Liver (tissue), 9 donors: ENCODE results near the gene SAC3D1. TPM values are rescaled to one million over a fixed set of nuclear protein-coding genes. Genes with fewer than 3 reads are reported as not detected.

Experiments used
- DNase-seq: peaks from one replicate; pipeline ENCODE4 v3.0.0-alpha.2; 2017; ENCODE audit warnings: low spot score
- H3K27ac ChIP-seq, 2 donors: one replicate each; pipeline ENCODE4 v1.7.0; 2013; ENCODE audit warnings: inconsistent platforms in 2 of 2, low read length in 2 of 2, control low read depth in 1 of 2, low read depth in 1 of 2, mild to moderate bottlenecking in 1 of 2
- H3K27me3 ChIP-seq, 4 donors: one replicate each; pipeline versions ENCODE4 v1.6.1 to v1.7.0; 2013; ENCODE audit warnings: low read length in 3 of 4, inconsistent platforms in 1 of 4, mild to moderate bottlenecking in 1 of 4, moderate library complexity in 1 of 4; ENCODE audit not compliant: control insufficient read depth in 4 of 4, insufficient read depth in 4 of 4
- H3K36me3 ChIP-seq, 4 donors: one replicate each; pipeline versions ENCODE4 v1.6.1 to v1.7.0; 2013; ENCODE audit warnings: low read length in 3 of 4, mild to moderate bottlenecking in 3 of 4, low read depth in 1 of 4, moderate library complexity in 1 of 4; ENCODE audit not compliant: control insufficient read depth in 4 of 4, insufficient read depth in 3 of 4
- H3K4me1 ChIP-seq, 4 donors: one replicate each; pipeline versions ENCODE4 v1.6.1 to v1.7.0; 2013; ENCODE audit warnings: low read length in 3 of 4, mild to moderate bottlenecking in 3 of 4, moderate library complexity in 1 of 4; ENCODE audit not compliant: control insufficient read depth in 4 of 4, insufficient read depth in 4 of 4
- H3K4me3 ChIP-seq, 3 donors: one replicate each; pipeline versions ENCODE4 v1.6.1 to v1.7.0; 2013; ENCODE audit warnings: low read length in 3 of 3, control low read depth in 1 of 3, low read depth in 1 of 3, mild to moderate bottlenecking in 1 of 3
- H3K9ac ChIP-seq, 2 donors: one replicate each; pipeline ENCODE4 v1.7.0; 2013; ENCODE audit warnings: low read length in 2 of 2, mild to moderate bottlenecking in 2 of 2, moderate library complexity in 2 of 2, control low read depth in 1 of 2, low read depth in 1 of 2
- H3K9me3 ChIP-seq, 4 donors: one replicate each; pipeline versions ENCODE4 v1.6.1 to v1.7.0; 2013; ENCODE audit warnings: low read length in 3 of 4; ENCODE audit not compliant: control insufficient read depth in 4 of 4
- CTCF ChIP-seq: fragments of 150-350 bp; IDR thresholded peaks from 2 replicates; pipeline ENCODE4 v1.5.1; 2017; ENCODE audit warnings: improper control_type of control experiment, low read depth, low read length; ENCODE audit not compliant: missing input control
- EGR1 ChIP-seq, 2 donors: IDR thresholded peaks; 2 replicates each; pipeline ENCODE4 v1.6.1; 2016 to 2018; ENCODE audit warnings: antibody characterized with exemption in 2 of 2, low read depth in 2 of 2
- FOXA1 ChIP-seq: IDR thresholded peaks from 2 replicates; pipeline ENCODE4 v1.6.1; 2016; ENCODE audit warnings: antibody characterized with exemption
- FOXA2 ChIP-seq: IDR thresholded peaks from 2 replicates; pipeline ENCODE4 v1.6.1; 2016; ENCODE audit warnings: antibody characterized with exemption
- GABPA ChIP-seq, 2 donors: IDR thresholded peaks in 1 of 2; conservative IDR thresholded peaks in 1 of 2; 2 replicates each; pipeline ENCODE4 v1.6.1; 2016; ENCODE audit warnings: antibody characterized with exemption in 2 of 2, mild to moderate bottlenecking in 1 of 2, moderate library complexity in 1 of 2
- HNF4G ChIP-seq: IDR thresholded peaks from 2 replicates; pipeline ENCODE4 v1.6.1; 2016; ENCODE audit warnings: antibody characterized with exemption
- JUND ChIP-seq, 2 donors: IDR thresholded peaks; 2 replicates each; pipeline ENCODE4 v1.6.1; 2016; ENCODE audit warnings: antibody characterized with exemption in 2 of 2
- NR2F2 ChIP-seq: IDR thresholded peaks from 2 replicates; pipeline ENCODE4 v1.6.1; 2016; ENCODE audit warnings: antibody characterized with exemption
- RAD21 ChIP-seq, 2 donors: IDR thresholded peaks; 2 replicates each; pipeline ENCODE4 v1.6.1; 2016; ENCODE audit warnings: antibody characterized with exemption in 2 of 2, mild to moderate bottlenecking in 2 of 2
- RXRA ChIP-seq, 2 donors: IDR thresholded peaks; 2 replicates each; pipeline ENCODE4 v1.6.1; 2017 to 2018; ENCODE audit warnings: antibody characterized with exemption in 2 of 2, mild to moderate bottlenecking in 1 of 2
- SP1 ChIP-seq: IDR thresholded peaks from 2 replicates; pipeline ENCODE4 v1.6.1; 2018; ENCODE audit warnings: antibody characterized with exemption, mild to moderate bottlenecking
- YY1 ChIP-seq: IDR thresholded peaks from 2 replicates; pipeline ENCODE4 v1.6.1; 2016; ENCODE audit warnings: antibody characterized with exemption, mild to moderate bottlenecking
- WGBS: extraction: QIAGEN DNeasy Blood & Tissue Kit; methylation state at CpG from one replicate; pipeline ENCODE4 v1.1.7; 2013; 5-methylcytosine and 5-hydroxymethylcytosine counted together
- polyA plus RNA-seq, 2 donors: library from polyadenylated mRNA; stranded (reverse) in 1 of 2; unstranded in 1 of 2; fragments of 200-250 nt in 1 of 2; fragments of >200 nt in 1 of 2; fragmentation: Nextera tagmentation in 1 of 2; extraction: Ambion mirVana in 1 of 2; gene quantifications; one replicate each; pipeline versions ENCODE4 v1.2.1 to v1.2.3, GENCODE V29; 2013 to 2015
- total RNA-seq, 2 donors: library from RNA; depleted of rRNA; stranded (reverse); fragments of >200 nt; gene quantifications; one replicate each; pipeline ENCODE4 v1.2.3, GENCODE V29; 2014
- TF ChIP-seq, protein P1 (sequence below): IDR thresholded peaks from 2 replicates; pipeline ENCODE4 v1.6.1; 2016; ENCODE audit warnings: antibody characterized with exemption
- TF ChIP-seq, protein P2 (sequence below): IDR thresholded peaks from 2 replicates; pipeline ENCODE4 v1.6.1; 2016; ENCODE audit warnings: antibody characterized with exemption
- TF ChIP-seq, protein P3 (sequence below): IDR thresholded peaks from 2 replicates; pipeline ENCODE4 v1.6.1; 2016; ENCODE audit warnings: antibody characterized with exemption, mild to moderate bottlenecking
- donor health status: healthy.
- donor health status: healthy.
- donor health status: healthy.
- donor health status: healthy.
- donor health status: healthy.

SAC3D1 gene
- total and polyA plus RNA-seq, 4 donors, result 3.8 to 7.9 (median 6.8) TPM

- peaks cover 0 to 5% (median 2%) of the 10 kb centered on the region in 4 donors for H3K36me3 ChIP-seq
- WGBS, result 41% methylated on average over 56 of the region's 56 CpGs
- no peak overlapping the region for H3K9ac ChIP-seq
Measured at GRCh38 chr11:65047581-65048422, 6.8 kb downstream of the SAC3D1 start.

DNA sequence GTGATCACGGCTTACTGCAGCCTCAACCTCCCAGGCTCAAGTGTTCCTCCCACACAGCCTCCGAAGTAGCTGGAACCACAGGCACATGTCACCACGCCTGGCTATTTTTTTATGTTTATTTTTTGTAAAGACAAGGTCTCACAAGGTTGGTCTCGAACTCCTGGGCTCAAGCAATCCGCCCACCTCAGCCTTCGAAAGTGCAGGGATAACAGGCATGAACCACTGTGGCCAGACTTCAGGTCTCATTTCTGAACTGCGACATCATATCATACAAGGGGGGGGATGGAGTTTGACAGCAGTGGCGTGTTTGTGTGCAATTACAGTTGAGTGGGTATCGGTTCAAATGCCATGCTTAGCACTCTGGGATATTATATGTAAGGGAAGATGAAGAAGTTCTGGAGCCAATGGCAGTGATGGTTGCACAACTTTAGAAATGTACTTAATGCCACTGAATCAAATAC is 10.4 kb downstream of the SAC3D1 start:
- Histone ChIP-seq H3K4me3 (no peak overlapping the region), H3K27ac (no peak overlapping the region), H3K36me3 (no peaks in the 10 kb centered on the region), H3K9ac (no peak overlapping the region), H3K9me3 (no peaks in the 10 kb centered on the region), H3K4me1 (peaks cover 0 to 4% (median 1%) of the 10 kb centered on the region in 4 donors), H3K27me3 (no peaks in the 10 kb centered on the region)
- 88% methylated on average over 9 of the region's 9 CpGs for WGBS
- no peak for DNase-seq
- TF ChIP-seq GABPA (IDR thresholded peaks at IDR 0.05 in 1 of 2, conservative IDR thresholded peaks at IDR 0.05 in 1 of 2), result no peak
- no peak for TF ChIP-seq NR2F2
- TF ChIP-seq EGR1 (IDR thresholded peaks at IDR 0.05; ENCODE audit: low read depth in 2 of 2), result no peak
- TF ChIP-seq FOXA1, result no peak
- TF ChIP-seq RXRA (IDR thresholded peaks at IDR 0.05), result no peak
- TF ChIP-seq HNF4G, result no peak

More at GRCh38 chr11:65047581-65048422, 6.8 kb downstream of the SAC3D1 start:
- Histone ChIP-seq H3K4me1 (peaks cover 0 to 7% (median 1%) of the 10 kb centered on the region in 4 donors), H3K9me3 (no peaks in the 10 kb centered on the region), H3K27me3 (no peaks in the 10 kb centered on the region), H3K27ac (no peak overlapping the region), H3K4me3 (peak overlapping the region in 2 of 3 donors; percentile 13 to 16)
- DNase-seq, result no peak
- no peak for TF ChIP-seq RAD21 (IDR thresholded peaks at IDR 0.05)
- TF ChIP-seq GABPA (IDR thresholded peaks at IDR 0.05 in 1 of 2, conservative IDR thresholded peaks at IDR 0.05 in 1 of 2), result no peak
- TF ChIP-seq SP1, result no peak
- TF ChIP-seq, protein P1, sequence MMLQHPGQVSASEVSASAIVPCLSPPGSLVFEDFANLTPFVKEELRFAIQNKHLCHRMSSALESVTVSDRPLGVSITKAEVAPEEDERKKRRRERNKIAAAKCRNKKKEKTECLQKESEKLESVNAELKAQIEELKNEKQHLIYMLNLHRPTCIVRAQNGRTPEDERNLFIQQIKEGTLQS, result no peak
- TF ChIP-seq CTCF, result no peak
- TF ChIP-seq, protein P2, sequence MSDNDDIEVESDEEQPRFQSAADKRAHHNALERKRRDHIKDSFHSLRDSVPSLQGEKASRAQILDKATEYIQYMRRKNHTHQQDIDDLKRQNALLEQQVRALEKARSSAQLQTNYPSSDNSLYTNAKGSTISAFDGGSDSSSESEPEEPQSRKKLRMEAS, result no peak
- TF ChIP-seq, protein P3, sequence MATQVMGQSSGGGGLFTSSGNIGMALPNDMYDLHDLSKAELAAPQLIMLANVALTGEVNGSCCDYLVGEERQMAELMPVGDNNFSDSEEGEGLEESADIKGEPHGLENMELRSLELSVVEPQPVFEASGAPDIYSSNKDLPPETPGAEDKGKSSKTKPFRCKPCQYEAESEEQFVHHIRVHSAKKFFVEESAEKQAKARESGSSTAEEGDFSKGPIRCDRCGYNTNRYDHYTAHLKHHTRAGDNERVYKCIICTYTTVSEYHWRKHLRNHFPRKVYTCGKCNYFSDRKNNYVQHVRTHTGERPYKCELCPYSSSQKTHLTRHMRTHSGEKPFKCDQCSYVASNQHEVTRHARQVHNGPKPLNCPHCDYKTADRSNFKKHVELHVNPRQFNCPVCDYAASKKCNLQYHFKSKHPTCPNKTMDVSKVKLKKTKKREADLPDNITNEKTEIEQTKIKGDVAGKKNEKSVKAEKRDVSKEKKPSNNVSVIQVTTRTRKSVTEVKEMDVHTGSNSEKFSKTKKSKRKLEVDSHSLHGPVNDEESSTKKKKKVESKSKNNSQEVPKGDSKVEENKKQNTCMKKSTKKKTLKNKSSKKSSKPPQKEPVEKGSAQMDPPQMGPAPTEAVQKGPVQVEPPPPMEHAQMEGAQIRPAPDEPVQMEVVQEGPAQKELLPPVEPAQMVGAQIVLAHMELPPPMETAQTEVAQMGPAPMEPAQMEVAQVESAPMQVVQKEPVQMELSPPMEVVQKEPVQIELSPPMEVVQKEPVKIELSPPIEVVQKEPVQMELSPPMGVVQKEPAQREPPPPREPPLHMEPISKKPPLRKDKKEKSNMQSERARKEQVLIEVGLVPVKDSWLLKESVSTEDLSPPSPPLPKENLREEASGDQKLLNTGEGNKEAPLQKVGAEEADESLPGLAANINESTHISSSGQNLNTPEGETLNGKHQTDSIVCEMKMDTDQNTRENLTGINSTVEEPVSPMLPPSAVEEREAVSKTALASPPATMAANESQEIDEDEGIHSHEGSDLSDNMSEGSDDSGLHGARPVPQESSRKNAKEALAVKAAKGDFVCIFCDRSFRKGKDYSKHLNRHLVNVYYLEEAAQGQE, result no peak
- TF ChIP-seq NR2F2, result no peak
- TF ChIP-seq YY1, result no peak
- TF ChIP-seq FOXA1, result no peak
- no peak for TF ChIP-seq JUND (IDR thresholded peaks at IDR 0.05)
- no peak for TF ChIP-seq FOXA2
